Sigmoid colon (tissue), 7 donors: ENCODE results near the gene SERPINB1. TPM values are rescaled to one million over a fixed set of nuclear protein-coding genes. Genes with fewer than 3 reads are reported as not detected.

ENCODE experiments used
- DNase-seq: peaks from one replicate; pipeline ENCODE4 v3.0.0-alpha.2; 2019
- H3K27ac ChIP-seq, 4 donors: fragments of 200-600 bp; sonication (generic); one replicate each; pipeline ENCODE4 v1.5.1; 2016 to 2019; ENCODE audit warnings: mild to moderate bottlenecking in 1 of 4
- H3K27me3 ChIP-seq, 3 donors: fragments of 200-600 bp; sonication (generic); one replicate each; pipeline ENCODE4 v1.5.1; 2019; ENCODE audit warnings: mild to moderate bottlenecking in 1 of 3
- H3K36me3 ChIP-seq, 4 donors: fragments of 200-600 bp; sonication (generic); one replicate each; pipeline ENCODE4 v1.5.1; 2016 to 2019
- H3K4me1 ChIP-seq, 4 donors: fragments of 200-600 bp; sonication (generic); one replicate each; pipeline ENCODE4 v1.5.1; 2017 to 2019
- H3K4me3 ChIP-seq, 4 donors: fragments of 200-600 bp; sonication (generic); one replicate each; pipeline ENCODE4 v1.5.1; 2017 to 2019; ENCODE audit warnings: mild to moderate bottlenecking in 2 of 4, moderate library complexity in 1 of 4
- H3K9me3 ChIP-seq, 4 donors: fragments of 200-600 bp in 3 of 4; sonication (generic) in 3 of 4; one replicate each; pipeline versions ENCODE4 v1.5.1 to v1.6.1; 2013 to 2019
- EP300 ChIP-seq, 4 donors: sonication (generic); formaldehyde crosslinking; IDR thresholded peaks; one replicate each; pipeline ENCODE4 v1.6.1; 2017; ENCODE audit warnings: antibody characterized with exemption in 4 of 4
- POLR2A ChIP-seq, 2 donors: fragments of 450-650 bp; IDR thresholded peaks; one replicate each; pipeline ENCODE4 v1.6.1; 2016; ENCODE audit warnings: antibody characterized with exemption in 2 of 2, mild to moderate bottlenecking in 2 of 2, moderate library complexity in 2 of 2
- POLR2AphosphoS5 ChIP-seq, 4 donors: sonication (generic); formaldehyde crosslinking; IDR thresholded peaks; one replicate each; pipeline ENCODE4 v1.6.1; 2017; ENCODE audit warnings: antibody characterized with exemption in 4 of 4
- WGBS, 2 donors: extraction: QIAGEN DNeasy Blood & Tissue Kit; methylation state at CpG; one replicate each; pipeline ENCODE4 v1.1.7; 2013; 5-methylcytosine and 5-hydroxymethylcytosine counted together
- intact Hi-C: fragments of 100-400 bp; cut with DNase I; formaldehyde crosslinking; loops from one replicate; pipeline ENCODE4 v1.15.1; 2023
- polyA plus RNA-seq, 3 donors: library from polyadenylated mRNA; stranded (reverse); fragments of 200-250 nt; gene quantifications; one replicate each; pipeline ENCODE4 v1.2.3, GENCODE V29; 2013
- total RNA-seq, 4 donors: library from RNA; depleted of rRNA; stranded (reverse); fragments of >200 nt; gene quantifications; one replicate each; pipeline ENCODE4 v1.1.0, GENCODE V29; 2016
- TF ChIP-seq, protein P1 (sequence below), 4 experiments: fragments of 450-650 bp in 3 of 4; fragments of 200-600 bp in 1 of 4; IDR thresholded peaks; one replicate each; pipeline ENCODE4 v1.5.1; 2016 to 2019; ENCODE audit warnings: antibody characterized with exemption in 4 of 4, mild to moderate bottlenecking in 3 of 4, moderate library complexity in 2 of 4
- donor health status: healthy with polysubstance abuse.
- donor health status: Bipolar disorder and iron deficiency.
- donor health status: healthy.

Gene SERPINB1
- total and polyA plus RNA-seq, 7 donors, result 19.6 to 230 (median 88.0) TPM

DNA sequence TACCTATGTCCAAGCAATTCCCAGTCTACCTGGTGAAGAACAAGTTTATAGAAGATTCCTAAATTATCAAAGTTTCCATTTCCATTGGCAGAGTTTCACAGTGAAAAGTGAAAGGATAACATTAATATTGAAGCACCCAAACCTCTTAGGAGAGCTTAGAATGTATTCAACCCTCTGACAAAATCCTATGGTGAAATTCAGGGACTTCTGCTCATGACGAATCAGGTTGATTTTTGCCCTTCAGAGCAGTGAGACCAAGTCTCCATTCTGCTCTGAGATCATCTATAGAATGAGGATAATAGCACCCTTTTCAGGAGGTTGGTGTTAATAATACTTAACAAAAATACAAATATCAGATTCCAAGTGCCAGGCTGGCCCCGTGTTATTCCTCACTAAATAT, 15.5 kb downstream of the SERPINB1 start:
- no peaks in the 10 kb centered on the region for H3K4me1 ChIP-seq
- H3K36me3 ChIP-seq, result no peaks in the 10 kb centered on the region
- no peak for DNase-seq
- 91% methylated on average over 2 of the region's 2 CpGs for WGBS, 2 donors
- H3K27me3 ChIP-seq, result no peaks in the 10 kb centered on the region
- no peaks in the 10 kb centered on the region for H3K9me3 ChIP-seq
- intact Hi-C loops, result no loop called here
- H3K4me3 ChIP-seq, result no peak overlapping the region
- H3K27ac ChIP-seq, result no peak overlapping the region
- TF ChIP-seq, protein P1, sequence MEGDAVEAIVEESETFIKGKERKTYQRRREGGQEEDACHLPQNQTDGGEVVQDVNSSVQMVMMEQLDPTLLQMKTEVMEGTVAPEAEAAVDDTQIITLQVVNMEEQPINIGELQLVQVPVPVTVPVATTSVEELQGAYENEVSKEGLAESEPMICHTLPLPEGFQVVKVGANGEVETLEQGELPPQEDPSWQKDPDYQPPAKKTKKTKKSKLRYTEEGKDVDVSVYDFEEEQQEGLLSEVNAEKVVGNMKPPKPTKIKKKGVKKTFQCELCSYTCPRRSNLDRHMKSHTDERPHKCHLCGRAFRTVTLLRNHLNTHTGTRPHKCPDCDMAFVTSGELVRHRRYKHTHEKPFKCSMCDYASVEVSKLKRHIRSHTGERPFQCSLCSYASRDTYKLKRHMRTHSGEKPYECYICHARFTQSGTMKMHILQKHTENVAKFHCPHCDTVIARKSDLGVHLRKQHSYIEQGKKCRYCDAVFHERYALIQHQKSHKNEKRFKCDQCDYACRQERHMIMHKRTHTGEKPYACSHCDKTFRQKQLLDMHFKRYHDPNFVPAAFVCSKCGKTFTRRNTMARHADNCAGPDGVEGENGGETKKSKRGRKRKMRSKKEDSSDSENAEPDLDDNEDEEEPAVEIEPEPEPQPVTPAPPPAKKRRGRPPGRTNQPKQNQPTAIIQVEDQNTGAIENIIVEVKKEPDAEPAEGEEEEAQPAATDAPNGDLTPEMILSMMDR (IDR thresholded peaks at IDR 0.05), result no peak

DNA sequence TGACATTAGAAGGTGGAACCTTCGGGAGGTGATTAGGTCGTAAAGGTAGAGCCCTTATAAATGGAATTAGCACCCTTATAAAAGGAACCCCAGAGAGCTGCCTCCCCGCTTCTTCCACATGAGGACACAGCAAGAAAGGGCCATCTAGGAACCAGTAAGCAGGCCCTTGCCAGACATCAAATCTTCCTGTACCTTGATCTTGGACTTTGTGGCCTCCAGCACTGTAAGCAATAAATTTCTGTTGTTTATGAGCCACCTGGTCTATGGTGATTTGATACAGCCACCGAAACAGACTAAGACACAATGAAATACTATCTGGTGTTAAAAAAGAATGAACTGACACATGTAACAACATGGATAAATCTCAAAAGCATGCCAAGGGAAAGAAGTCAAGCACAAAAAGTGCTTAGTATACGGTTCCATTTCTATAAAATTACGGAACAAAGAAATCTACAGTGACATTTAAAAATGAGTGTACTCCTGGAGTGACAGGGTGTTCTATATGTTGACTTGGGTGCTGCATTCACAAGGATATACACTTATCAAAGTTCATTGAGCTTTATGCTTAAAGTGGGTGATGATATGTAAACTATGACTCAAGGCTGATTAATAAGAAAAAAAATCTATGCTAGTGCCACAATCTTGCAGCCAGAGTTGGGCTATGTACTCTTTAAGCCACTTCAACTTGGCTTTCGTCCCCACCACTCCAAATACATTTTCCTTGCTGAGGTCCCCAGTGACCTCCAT, 18.4 kb downstream of the SERPINB1 start:
- intact Hi-C loops, result no loop called here
- Histone ChIP-seq H3K4me3 (no peak overlapping the region), H3K9me3 (no peaks in the 10 kb centered on the region), H3K27ac (no peak overlapping the region), H3K36me3 (no peaks in the 10 kb centered on the region), H3K27me3 (no peaks in the 10 kb centered on the region), H3K4me1 (peaks cover 0 to 14% (median 10%) of the 10 kb centered on the region in 4 donors)
- WGBS, 2 donors, result 23 to 75% methylated on average over 7 of the region's 7 CpGs
- no peak for DNase-seq
- TF ChIP-seq EP300 (IDR thresholded peaks at IDR 0.05), result no peak
- TF ChIP-seq POLR2AphosphoS5 (IDR thresholded peaks at IDR 0.05), result no peak
- TF ChIP-seq POLR2A (IDR thresholded peaks at IDR 0.05), result no peak
- TF ChIP-seq, protein P1 (IDR thresholded peaks at IDR 0.05), result no peak

DNA sequence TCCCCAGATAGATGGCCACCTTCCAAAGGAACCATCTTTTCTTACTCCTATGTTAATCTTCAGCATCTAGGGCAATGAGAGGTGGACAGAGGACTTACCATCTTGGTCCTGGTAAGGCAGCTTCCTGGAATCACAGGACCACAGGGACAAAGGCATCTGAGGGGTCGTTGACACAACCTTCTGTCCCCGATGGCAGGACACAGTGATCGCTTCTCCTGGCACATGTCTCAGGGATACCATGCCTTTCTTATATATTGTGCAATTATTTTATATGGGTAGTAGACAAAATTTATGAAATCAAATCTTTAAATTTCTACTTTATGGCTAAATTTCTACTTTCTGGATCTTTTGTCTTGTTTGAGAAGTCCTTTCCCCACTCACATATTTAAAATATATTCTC, 20.1 kb downstream of the SERPINB1 start:
- Histone ChIP-seq H3K36me3 (no peaks in the 10 kb centered on the region), H3K27me3 (no peaks in the 10 kb centered on the region), H3K9me3 (no peaks in the 10 kb centered on the region), H3K4me3 (no peak overlapping the region), H3K27ac (no peak overlapping the region), H3K4me1 (peaks cover 0 to 22% (median 17%) of the 10 kb centered on the region in 4 donors)
- intact Hi-C loops, result no loop called here
- WGBS, 2 donors, result 93 to 97% methylated on average over 3 of the region's 3 CpGs
- TF ChIP-seq, protein P1 (IDR thresholded peaks at IDR 0.05), result no peak
- TF ChIP-seq EP300 (IDR thresholded peaks at IDR 0.05), result no peak
- TF ChIP-seq POLR2A (IDR thresholded peaks at IDR 0.05), result no peak
- TF ChIP-seq POLR2AphosphoS5 (IDR thresholded peaks at IDR 0.05), result no peak
- no peak for DNase-seq

DNA sequence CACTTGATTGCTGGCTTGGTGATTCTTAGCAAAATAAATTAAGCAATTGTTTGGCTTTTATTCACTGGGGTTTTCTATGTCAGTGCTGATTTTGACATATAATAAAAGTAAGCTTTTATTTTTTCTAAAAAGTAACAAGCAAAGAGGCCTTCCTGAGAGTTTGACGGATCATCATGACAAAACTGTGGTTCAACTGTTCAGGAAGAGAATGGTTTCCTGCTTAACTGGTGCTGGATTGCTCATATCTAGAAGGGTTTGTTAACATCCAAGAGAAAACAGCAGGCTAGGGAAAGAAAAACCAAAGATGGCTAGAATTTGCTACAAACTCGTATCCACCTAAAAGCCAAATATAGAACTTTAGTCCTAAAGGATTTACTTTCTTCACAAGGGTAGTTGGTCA, 21.2 kb downstream of the SERPINB1 start:
- H3K4me3 ChIP-seq, result no peak overlapping the region
- 66 to 88% methylated on average over 2 of the region's 2 CpGs for whole genome bisulfite sequencing, 2 donors
- H3K36me3 ChIP-seq, result no peaks in the 10 kb centered on the region
- no peaks in the 10 kb centered on the region for H3K27me3 ChIP-seq
- DNase-seq, result no peak
- TF ChIP-seq POLR2AphosphoS5 (IDR thresholded peaks at IDR 0.05) (no peak), EP300 (IDR thresholded peaks at IDR 0.05) (no peak), POLR2A (IDR thresholded peaks at IDR 0.05) (no peak)
- TF ChIP-seq, protein P1 (IDR thresholded peaks at IDR 0.05), result no peak
- no peak overlapping the region for H3K27ac ChIP-seq
- peaks cover 0 to 22% (median 17%) of the 10 kb centered on the region in 4 donors for H3K4me1 ChIP-seq
- intact Hi-C loops, result no loop called here
- peaks cover 0 to 6% (median 1%) of the 10 kb centered on the region in 4 donors for H3K9me3 ChIP-seq

DNA sequence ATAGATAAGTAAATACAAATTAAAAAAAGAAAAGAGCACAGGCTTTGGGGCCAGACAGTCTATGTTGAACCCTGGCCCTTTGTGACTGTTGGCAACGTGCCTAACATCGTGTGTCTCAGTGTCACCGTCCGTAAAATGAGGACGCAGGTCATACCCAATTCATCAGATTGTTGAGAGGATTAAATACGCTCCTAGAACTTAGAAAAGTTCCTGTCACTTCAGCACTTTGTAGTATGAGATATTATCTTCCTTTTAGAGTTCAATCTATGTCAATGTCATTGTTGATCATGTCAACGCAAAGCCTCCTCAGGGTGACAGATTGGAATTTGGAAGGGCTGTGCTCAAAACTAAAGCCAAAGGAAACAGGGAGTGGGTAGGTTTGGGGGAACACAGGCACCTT, 21.7 kb downstream of the SERPINB1 start:
- Histone ChIP-seq H3K9me3 (peaks cover 0 to 6% (median 1%) of the 10 kb centered on the region in 4 donors), H3K4me3 (no peak overlapping the region), H3K36me3 (no peaks in the 10 kb centered on the region), H3K4me1 (peaks cover 0 to 22% (median 17%) of the 10 kb centered on the region in 4 donors), H3K27ac (no peak overlapping the region), H3K27me3 (no peaks in the 10 kb centered on the region)
- 45 to 49% methylated on average over 7 of the region's 7 CpGs for WGBS, 2 donors
- no peak for DNase-seq
- TF ChIP-seq EP300 (IDR thresholded peaks at IDR 0.05) (no peak), POLR2A (IDR thresholded peaks at IDR 0.05) (no peak), POLR2AphosphoS5 (IDR thresholded peaks at IDR 0.05) (no peak)
- TF ChIP-seq, protein P1 (IDR thresholded peaks at IDR 0.05), result no peak
- intact Hi-C loops, result no loop called here
